ENCODE measurements around the gene TRIM56. TPM values are rescaled to one million over a fixed set of nuclear protein-coding genes. Genes with fewer than 3 reads are reported as not detected.

TRIM56 gene
- total and polyA plus RNA-seq, 2 of the 4 experiments (the other 2 are of a cell fraction), result 3.9 to 5.9 TPM

DNA sequence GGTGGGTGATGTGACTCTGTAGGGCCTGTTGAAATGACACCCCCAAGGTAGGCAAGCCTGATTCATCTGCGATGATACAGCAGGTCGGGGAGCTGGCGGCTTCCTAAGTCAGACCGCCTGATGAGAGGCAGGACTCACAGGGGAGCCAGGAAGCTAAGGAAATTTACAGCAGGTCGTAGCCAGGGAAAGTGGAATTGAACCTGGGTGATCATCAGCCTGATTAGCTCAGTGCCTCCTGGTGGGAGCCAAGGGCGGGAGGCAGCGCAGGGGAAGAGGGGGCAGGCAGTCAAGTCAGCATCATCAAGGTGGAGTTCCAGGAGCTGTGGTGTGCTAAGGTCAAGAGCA lies 18.5 kb upstream of the TRIM56 start:
- Histone ChIP-seq H3K23ac (ENCODE audit: low read depth, low read length) (no peak overlapping the region), H3K27me3 (ENCODE audit: control insufficient read depth, insufficient read depth, low read length) (peaks cover 26% of the 10 kb centered on the region), H3K79me1 (ENCODE audit: low read depth in 1 of 2, low read length in 2 of 2) (no peaks in the 10 kb centered on the region), H2AK9ac (replicated peaks; ENCODE audit: low read depth, low read length, poor library complexity) (no peak overlapping the region), H4K91ac (ENCODE audit: insufficient read depth, low read depth, low read length) (no peak overlapping the region), H3K4me1 (ENCODE audit: control insufficient read depth, insufficient read depth, low read length) (no peaks in the 10 kb centered on the region), H4K5ac (ENCODE audit: low read depth, low read length) (no peak overlapping the region), H2BK15ac (ENCODE audit: low read depth, low read length) (no peak overlapping the region), H3K56ac (ENCODE audit: extremely low read depth, insufficient read depth, low read length) (no peak overlapping the region), H3K18ac (ENCODE audit: low read depth, low read length) (no peak overlapping the region), H2AK5ac (ENCODE audit: low read depth, low read length) (no peak overlapping the region), H3K27ac (ENCODE audit: insufficient read depth, low read length) (no peak overlapping the region), H2BK5ac (ENCODE audit: low read depth, low read length, poor library complexity, severe bottlenecking) (no peak overlapping the region), H3K9ac (ENCODE audit: low read depth, low read length) (no peak overlapping the region), H2BK20ac (ENCODE audit: low read depth, low read length) (no peak overlapping the region), H4K8ac (ENCODE audit: low read depth in 2 of 2, low read length in 2 of 2) (no peak overlapping the region), H4K20me1 (ENCODE audit: insufficient read depth, low read length) (no peaks in the 10 kb centered on the region), H2BK120ac (ENCODE audit: low read depth, low read length) (no peak overlapping the region), H3K4ac (ENCODE audit: low read depth, low read length) (no peak overlapping the region), H3K9me3 (ENCODE audit: control insufficient read depth, insufficient read depth, low read length) (no peaks in the 10 kb centered on the region), H3K9me1 (ENCODE audit: insufficient read depth, low read length) (no peaks in the 10 kb centered on the region; the same call in 1 of the 2 replicates), H3K36me3 (ENCODE audit: control insufficient read depth, insufficient read depth, low read length) (no peaks in the 10 kb centered on the region), H3K4me2 (ENCODE audit: low read depth, low read length) (no peak overlapping the region), H3K14ac (replicated peaks; ENCODE audit: low read depth, low read length) (no peak overlapping the region), H3K4me3 (ENCODE audit: insufficient read depth, low read depth, low read length) (no peak overlapping the region), H2AFZ (replicated peaks; ENCODE audit: low read length, poor library complexity) (no peak overlapping the region)
- CTCF ChIA-PET, result no interaction called here
- POLR2A ChIA-PET (ENCODE audit: unreplicated experiment), result no interaction called here
- in situ Hi-C loops (cut with MboI; ENCODE audit: low sequenced_read_pairs), result loop anchor here (25.0 kb wide), 1 partner anchor 355 kb away; the partner anchor contains the start of genes EPO and POP7
- no peak for TF ChIP-seq NFE2L2 (IDR thresholded peaks at IDR 0.05; ENCODE audit: low read depth, low read length)
- TF ChIP-seq SMC3 (IDR thresholded peaks at IDR 0.05; ENCODE audit: low read depth, low read length), result no peak
- TF ChIP-seq MAZ (IDR thresholded peaks at IDR 0.05; ENCODE audit: borderline replicate concordance, low read depth, low read length), result no peak
- no peak for TF ChIP-seq RCOR1 (IDR thresholded peaks at IDR 0.05; ENCODE audit: insufficient replicate concordance, low read length)
- TF ChIP-seq CHD1 (IDR thresholded peaks at IDR 0.05; ENCODE audit: low read depth, low read length), result no peak
- no peak for TF ChIP-seq RAD21 (IDR thresholded peaks at IDR 0.05; ENCODE audit: low read length)
- TF ChIP-seq, protein P1, sequence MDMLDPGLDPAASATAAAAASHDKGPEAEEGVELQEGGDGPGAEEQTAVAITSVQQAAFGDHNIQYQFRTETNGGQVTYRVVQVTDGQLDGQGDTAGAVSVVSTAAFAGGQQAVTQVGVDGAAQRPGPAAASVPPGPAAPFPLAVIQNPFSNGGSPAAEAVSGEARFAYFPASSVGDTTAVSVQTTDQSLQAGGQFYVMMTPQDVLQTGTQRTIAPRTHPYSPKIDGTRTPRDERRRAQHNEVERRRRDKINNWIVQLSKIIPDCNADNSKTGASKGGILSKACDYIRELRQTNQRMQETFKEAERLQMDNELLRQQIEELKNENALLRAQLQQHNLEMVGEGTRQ (IDR thresholded peaks at IDR 0.05; ENCODE audit: low read depth, low read length), result no peak
- TF ChIP-seq MAFK (IDR thresholded peaks at IDR 0.05; ENCODE audit: low read depth, low read length), result no peak
- ATAC-seq (ENCODE audit: low read depth) (no peak), DNase-seq (no peak)
- no TSS peak for BruUV-seq (replicated peaks)
- 33% methylated on average over 3 of the region's 7 CpGs; no CpG with 5 or more reads in 1 of the 2 experiments for WGBS, 2 experiments (ENCODE audit: extremely low coverage in 2 of 2, insufficient read length in 1 of 2)
- intact Hi-C loops (cut with micrococcal nuclease), result no loop called here
- dilution Hi-C loops (cut with HindIII; ENCODE audit: low sequenced_read_pairs, unreplicated experiment), result no loop called here

All from IMR-90 (cell line).